T-cell (primary cell): ENCODE data around the gene RCN2. TPM values are rescaled to one million over a fixed set of nuclear protein-coding genes. Genes with fewer than 3 reads are reported as not detected.

Experiments
- ATAC-seq, 4 experiments: fragments of 200-7000 bp in 3 of 4; fragments of 150-1000 bp in 1 of 4; cut with Tn5 transposase; replicated peaks in 1 of 4; 1 replicate in 3 of 4; 2 replicates in 1 of 4; pipeline ENCODE4 v1.10.0; 2021; ENCODE audit warnings: moderate library complexity in 3 of 4, mild to moderate bottlenecking in 2 of 4, moderate number of reproducible peaks in 1 of 4
- CTCF ChIA-PET, 2 donors: fragments of 300-600 bp; sonication (Branson Sonifier 250); formaldehyde crosslinking; loops; one replicate each; lab custom pipeline; 2022; ENCODE audit warnings: antibody characterized with exemption in 2 of 2; lab: Charles Lee
- POLR2A ChIA-PET, 2 donors: fragments of 300-600 bp; sonication (Branson Sonifier 250); formaldehyde crosslinking; loops; one replicate each; lab custom pipeline; 2022; ENCODE audit warnings: antibody characterized with exemption in 2 of 2; lab: Charles Lee
- DNase-seq, 35 experiments: peaks; one replicate each; pipeline versions ENCODE4 v3.0.0 to v3.0.0-alpha.2; 2013 to 2023
- H3K27ac ChIP-seq: one replicate; pipeline ENCODE4 v1.5.1; 2013; ENCODE audit warnings: low read length
- H3K27me3 ChIP-seq, 2 experiments: replicated peaks in 1 of 2; 1 replicate in 1 of 2; 2 replicates in 1 of 2; pipeline versions ENCODE4 v1.6.1 to v1.7.0; 2013; ENCODE audit warnings: low read length in 1 of 2, mixed read lengths in 1 of 2; ENCODE audit not compliant: control insufficient read depth in 2 of 2, insufficient read depth in 2 of 2; ENCODE audit errors: extremely low read depth in 1 of 2
- H3K36me3 ChIP-seq, 2 donors: 1 replicate in 1 of 2; 2 replicates in 1 of 2; pipeline versions ENCODE4 v1.6.1 to v1.7.0; 2013; ENCODE audit warnings: low read length in 1 of 2; ENCODE audit not compliant: control insufficient read depth in 2 of 2, insufficient read depth in 1 of 2; ENCODE audit errors: extremely low read depth in 1 of 2
- H3K4me1 ChIP-seq, 2 experiments: 1 replicate in 1 of 2; 2 replicates in 1 of 2; pipeline versions ENCODE4 v1.6.1 to v1.7.0; 2013; ENCODE audit warnings: low read length in 2 of 2, mixed read lengths in 1 of 2; ENCODE audit not compliant: insufficient read depth in 2 of 2, control insufficient read depth in 1 of 2; ENCODE audit errors: extremely low read depth in 1 of 2
- H3K4me3 ChIP-seq, 2 donors: 1 replicate in 1 of 2; 2 replicates in 1 of 2; pipeline versions ENCODE4 v1.5.1 to v1.7.0; 2013; ENCODE audit warnings: mild to moderate bottlenecking in 2 of 2, low read length in 1 of 2, moderate library complexity in 1 of 2; ENCODE audit not compliant: control insufficient read depth in 1 of 2; ENCODE audit errors: extremely low read depth in 1 of 2
- H3K9me3 ChIP-seq: 2 replicates; pipeline ENCODE4 v1.7.0; 2013
- H3K27ac Mint-ChIP-seq, 2 donors: one replicate each; pipeline ENCODE4 v1.8.0; 2020 to 2021; ENCODE audit warnings: mild to moderate bottlenecking in 2 of 2, mixed read lengths in 2 of 2
- H3K27me3 Mint-ChIP-seq, 2 donors: one replicate each; pipeline ENCODE4 v1.8.0; 2021 to 2022; ENCODE audit warnings: mixed read lengths in 2 of 2
- H3K36me3 Mint-ChIP-seq: one replicate; pipeline ENCODE4 v1.8.0; 2021; ENCODE audit warnings: mixed read lengths
- H3K4me1 Mint-ChIP-seq, 3 donors: one replicate each; pipeline ENCODE4 v1.8.0; 2020 to 2022; ENCODE audit warnings: mixed read lengths in 3 of 3, mild to moderate bottlenecking in 1 of 3
- H3K4me3 Mint-ChIP-seq, 3 donors: one replicate each; pipeline ENCODE4 v1.8.0; 2020 to 2022; ENCODE audit warnings: mild to moderate bottlenecking in 3 of 3, mixed read lengths in 3 of 3, moderate library complexity in 3 of 3
- H3K9me3 Mint-ChIP-seq, 3 donors: one replicate each; pipeline ENCODE4 v1.8.0; 2020 to 2022; ENCODE audit warnings: mixed read lengths in 3 of 3
- WGBS: methylation state at CpG from one replicate; pipeline ENCODE4 v1.1.5; 2013; ENCODE audit warnings: missing lambda C conversion rate; ENCODE audit not compliant: insufficient coverage; 5-methylcytosine and 5-hydroxymethylcytosine counted together
- total RNA-seq, 35 experiments: library from RNA in 6 of 35; stranded (reverse) in 6 of 35; fragments of 120-200 nt in 1 of 35; gene quantifications; one replicate each; pipeline versions ENCODE4 v1.2.1 to v1.2.4 and lab custom pipeline; 2013 to 2026

RCN2 gene
- total RNA-seq, 5 donors from 2014 or later (not counting 1 experiment from before 2014, with no cell fraction given), result 20.5 to 26.7 (median 23.7) TPM

DNA sequence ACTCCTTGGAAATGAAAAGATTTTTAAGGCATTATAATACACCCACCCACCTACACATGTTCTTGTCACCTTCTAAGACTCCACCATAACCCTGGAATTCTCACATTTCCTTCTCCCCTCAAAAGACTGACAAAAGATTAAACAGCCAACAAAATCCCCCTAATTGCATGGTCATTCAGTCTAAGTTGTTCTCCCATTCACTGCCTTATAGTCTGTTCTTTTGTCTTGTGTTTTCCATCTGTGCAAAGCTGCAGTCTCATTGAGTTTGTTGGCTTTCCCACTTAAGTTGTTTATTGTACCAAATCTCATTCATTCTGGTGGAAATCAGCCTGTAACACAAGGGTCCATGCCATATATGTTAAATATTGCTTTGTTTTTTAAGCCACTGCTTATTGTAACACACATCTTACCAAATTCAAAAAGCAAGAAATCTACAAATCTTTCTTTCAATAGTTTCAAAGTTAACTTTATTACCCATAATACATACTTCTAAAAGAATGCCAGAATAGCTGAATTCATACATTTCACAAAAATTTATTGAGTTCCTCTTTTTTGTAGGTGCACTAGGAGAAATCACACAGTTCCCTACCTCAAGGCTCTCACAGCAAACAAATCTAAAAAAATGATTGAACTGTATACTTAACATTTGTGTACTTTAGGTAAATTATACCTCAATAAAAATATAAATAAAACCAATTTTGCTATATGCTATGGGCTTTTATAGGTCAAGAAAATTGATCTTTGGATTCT, 2.4 kb upstream of the RCN2 start:
- ChIA-PET CTCF (no interaction called here), POLR2A (no interaction called here)
- H3K36me3 ChIP-seq, result peaks cover 0 to 4% of the 10 kb centered on the region in 2 donors
- no peak overlapping the region for H3K4me3 ChIP-seq
- no peak for ATAC-seq
- no peak overlapping the region for H3K27ac Mint-ChIP-seq
- no peaks in the 10 kb centered on the region for H3K9me3 ChIP-seq
- peaks cover 11 to 14% of the 10 kb centered on the region in 2 experiments for H3K4me1 ChIP-seq
- H3K27ac ChIP-seq, result no peak overlapping the region
- H3K4me1 Mint-ChIP-seq, result peaks cover 27 to 31% (median 28%) of the 10 kb centered on the region in 3 donors
- no peaks in the 10 kb centered on the region for H3K9me3 Mint-ChIP-seq
- no peak overlapping the region for H3K4me3 Mint-ChIP-seq
- H3K27me3 ChIP-seq, result no peaks in the 10 kb centered on the region
- peaks cover 3 to 9% of the 10 kb centered on the region in 2 donors for H3K27me3 Mint-ChIP-seq
- DNase-seq, result no peak
- H3K36me3 Mint-ChIP-seq, result peaks cover 6% of the 10 kb centered on the region

DNA sequence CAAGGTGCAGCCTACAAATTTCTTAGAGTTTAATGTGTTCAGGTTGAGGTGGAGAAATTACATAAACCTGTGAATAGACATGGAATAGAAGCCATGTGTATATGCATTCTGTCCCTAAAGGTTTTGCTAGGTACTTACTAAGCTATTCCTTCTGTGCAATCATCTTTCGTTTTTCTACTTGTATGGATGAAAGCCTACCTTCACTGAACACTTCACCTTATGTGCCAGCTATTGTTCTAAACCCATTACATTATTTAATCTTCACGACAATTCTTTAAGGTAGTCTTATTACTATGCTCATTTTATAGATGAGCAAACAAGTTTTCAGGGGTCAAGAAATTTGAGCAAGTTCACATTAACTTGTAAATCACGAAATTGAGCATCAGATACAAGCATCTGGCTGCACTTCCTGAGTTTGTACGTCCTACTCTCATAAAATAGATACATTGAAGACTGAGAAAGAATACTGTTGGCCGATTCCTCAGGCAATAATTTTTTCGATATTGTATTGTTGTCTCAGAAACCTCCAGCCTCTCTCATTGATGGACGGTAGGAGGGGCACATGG, 635 bp upstream of the RCN2 start:
- Histone ChIP-seq H3K4me1 (peaks cover 11 to 14% of the 10 kb centered on the region in 2 experiments), H3K27me3 (no peaks in the 10 kb centered on the region), H3K36me3 (peaks cover 0 to 10% of the 10 kb centered on the region in 2 donors), H3K9me3 (no peaks in the 10 kb centered on the region), H3K4me3 (peak overlapping the region; percentile 64 to 72), H3K27ac (peak overlapping the region; percentile 65)
- Mint-ChIP-seq H3K4me3 (peak overlapping the region; percentile 85 to 89 (median 87)), H3K36me3 (peaks cover 16% of the 10 kb centered on the region), H3K27ac (peak overlapping the region; percentile 84 to 94), H3K4me1 (peaks cover 37 to 39% (median 38%) of the 10 kb centered on the region in 3 donors), H3K9me3 (no peaks in the 10 kb centered on the region), H3K27me3 (peaks cover 0 to 5% of the 10 kb centered on the region in 2 donors)
- DNase-seq (no peak), ATAC-seq (peak in 2 of 4 experiments; percentile 2)
- POLR2A ChIA-PET, result interaction anchor here (0.7 to 1.7 kb wide), 3 partner anchors 22 to 64 kb away, joined by 3 to 5 read pairs (median 4); no protein-coding TSS in a partner anchor
- WGBS, result no CpG with 5 or more reads among the region's 7 CpGs
- CTCF ChIA-PET, result interaction anchor here in 1 of 2 donors (0.8 kb wide), 1 partner anchor 29 kb away, joined by 3 read pairs; no protein-coding TSS in a partner anchor

DNA sequence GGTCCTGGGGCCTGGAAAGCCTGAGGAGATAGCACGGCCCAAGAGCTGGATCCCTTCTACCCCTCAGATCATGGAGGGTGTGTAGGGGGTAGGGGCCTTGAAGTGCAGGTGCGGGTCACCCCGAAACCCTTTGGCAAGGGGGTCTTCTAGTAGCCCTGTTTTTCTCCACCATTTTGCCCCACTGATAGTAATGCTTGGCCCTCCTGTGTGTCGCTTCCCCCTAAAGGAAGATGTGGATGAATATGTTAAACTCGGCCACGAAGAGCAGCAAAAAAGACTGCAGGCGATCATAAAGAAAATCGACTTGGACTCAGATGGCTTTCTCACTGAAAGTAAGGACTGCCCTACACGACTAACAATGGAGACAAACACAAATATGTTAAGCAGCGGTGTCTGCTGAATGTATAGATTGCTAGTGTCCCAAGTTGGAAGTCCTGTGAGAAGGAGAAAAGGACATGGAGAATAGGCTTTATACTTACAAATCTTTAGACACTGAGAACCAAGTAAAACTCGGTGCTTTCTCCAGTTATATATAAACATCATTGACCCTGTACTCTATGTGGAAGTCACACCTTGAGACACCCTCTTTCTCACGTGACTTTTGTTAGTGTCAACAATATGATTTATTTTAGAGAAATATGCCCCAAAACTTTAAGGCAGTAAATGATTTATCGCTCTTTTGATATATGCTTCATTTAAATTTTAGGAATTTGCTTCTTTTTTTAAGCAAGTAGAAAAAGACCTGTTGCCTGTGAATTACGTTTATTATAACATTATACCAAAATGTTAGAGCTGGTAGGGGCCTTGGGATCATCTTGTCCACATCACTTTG, 802 bp downstream of the RCN2 start:
- Histone ChIP-seq H3K27ac (no peak overlapping the region), H3K27me3 (no peaks in the 10 kb centered on the region), H3K9me3 (no peaks in the 10 kb centered on the region), H3K4me3 (peak overlapping the region; percentile 64 to 72), H3K36me3 (peaks cover 0 to 14% of the 10 kb centered on the region in 2 donors), H3K4me1 (peaks cover 11 to 14% of the 10 kb centered on the region in 2 experiments)
- no CpG with 5 or more reads among the region's 14 CpGs for WGBS
- Mint-ChIP-seq H3K36me3 (peaks cover 24% of the 10 kb centered on the region), H3K27me3 (no peaks in the 10 kb centered on the region), H3K4me1 (peaks cover 37 to 41% (median 39%) of the 10 kb centered on the region in 3 donors), H3K9me3 (no peaks in the 10 kb centered on the region), H3K27ac (peak overlapping the region; percentile 79), H3K4me3 (peak overlapping the region; percentile 81 to 89 (median 87))
- ATAC-seq (no peak), DNase-seq (peak in 5 of 35 experiments; percentile 1 to 31 (median 8))
- ChIA-PET POLR2A (interaction anchor here in 1 of 2 donors (0.5 to 1.0 kb wide), 2 partner anchors 17 to 1613 kb away, joined by 3 read pairs; no protein-coding TSS in a partner anchor), CTCF (no interaction called here)

DNA sequence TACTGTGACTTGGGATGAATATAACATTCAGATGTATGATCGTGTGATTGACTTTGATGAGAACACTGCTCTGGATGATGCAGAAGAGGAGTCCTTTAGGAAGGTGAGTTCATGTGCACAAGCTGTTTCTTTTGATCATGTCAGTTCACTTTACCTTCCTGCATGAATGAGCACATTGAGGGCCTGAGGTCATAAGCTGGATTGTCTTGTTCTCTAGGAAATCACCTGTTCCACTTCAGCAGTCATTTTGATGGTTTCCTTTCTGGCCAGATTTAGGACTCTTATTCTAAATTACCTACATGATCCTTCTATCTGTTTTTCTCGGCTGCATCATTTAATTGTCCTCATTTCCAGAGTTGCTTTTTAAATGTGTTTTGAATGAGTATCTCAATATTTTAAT, 4.1 kb downstream of the RCN2 start:
- Mint-ChIP-seq H3K4me3 (no peak overlapping the region), H3K9me3 (no peaks in the 10 kb centered on the region), H3K27ac (no peak overlapping the region), H3K36me3 (peaks cover 24% of the 10 kb centered on the region), H3K27me3 (no peaks in the 10 kb centered on the region), H3K4me1 (peaks cover 36 to 44% (median 39%) of the 10 kb centered on the region in 3 donors)
- WGBS, result 100% methylated on average over 1 of the region's 2 CpGs
- ChIA-PET POLR2A (interaction anchor here in 1 of 2 donors (0.6 kb wide), 1 partner anchor 172 kb away, joined by 3 read pairs; no protein-coding TSS in a partner anchor), CTCF (no interaction called here)
- peaks cover 9 to 14% of the 10 kb centered on the region in 2 experiments for H3K4me1 ChIP-seq
- H3K27ac ChIP-seq, result no peak overlapping the region
- DNase-seq (no peak), ATAC-seq (no peak)
- no peaks in the 10 kb centered on the region for H3K9me3 ChIP-seq
- no peaks in the 10 kb centered on the region for H3K27me3 ChIP-seq
- no peak overlapping the region for H3K4me3 ChIP-seq
- H3K36me3 ChIP-seq, result peaks cover 0 to 20% of the 10 kb centered on the region in 2 donors

DNA sequence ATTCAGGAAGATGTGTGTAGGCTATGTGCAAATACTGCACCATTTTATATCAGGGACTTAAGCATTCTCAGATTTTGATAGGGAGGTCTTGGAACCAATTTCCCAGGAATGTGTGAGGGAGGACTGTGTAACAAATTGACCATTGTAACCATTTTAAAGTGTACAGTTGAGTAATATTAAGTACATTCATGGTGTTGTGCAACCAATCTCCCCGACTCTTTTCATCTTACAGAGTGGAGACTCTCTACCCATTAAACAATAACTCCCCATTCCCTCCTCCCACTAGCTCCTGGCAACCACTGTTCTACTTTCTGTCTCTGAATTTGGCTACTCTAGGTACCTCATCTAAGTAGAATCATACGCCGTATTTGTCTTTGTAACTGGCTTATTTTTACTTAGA, 5.1 kb downstream of the RCN2 start:
- no CpG with 5 or more reads among the region's 3 CpGs for WGBS
- Histone ChIP-seq H3K27ac (no peak overlapping the region), H3K36me3 (peaks cover 0 to 20% of the 10 kb centered on the region in 2 donors), H3K4me1 (peaks cover 5 to 11% of the 10 kb centered on the region in 2 experiments), H3K27me3 (no peaks in the 10 kb centered on the region), H3K4me3 (no peak overlapping the region), H3K9me3 (no peaks in the 10 kb centered on the region)
- Mint-ChIP-seq H3K36me3 (peaks cover 24% of the 10 kb centered on the region), H3K4me3 (no peak overlapping the region), H3K9me3 (no peaks in the 10 kb centered on the region), H3K27ac (no peak overlapping the region), H3K4me1 (peaks cover 30 to 38% (median 33%) of the 10 kb centered on the region in 3 donors), H3K27me3 (no peaks in the 10 kb centered on the region)
- POLR2A ChIA-PET, result no interaction called here
- no peak for ATAC-seq
- CTCF ChIA-PET, result no interaction called here
- no peak for DNase-seq

DNA sequence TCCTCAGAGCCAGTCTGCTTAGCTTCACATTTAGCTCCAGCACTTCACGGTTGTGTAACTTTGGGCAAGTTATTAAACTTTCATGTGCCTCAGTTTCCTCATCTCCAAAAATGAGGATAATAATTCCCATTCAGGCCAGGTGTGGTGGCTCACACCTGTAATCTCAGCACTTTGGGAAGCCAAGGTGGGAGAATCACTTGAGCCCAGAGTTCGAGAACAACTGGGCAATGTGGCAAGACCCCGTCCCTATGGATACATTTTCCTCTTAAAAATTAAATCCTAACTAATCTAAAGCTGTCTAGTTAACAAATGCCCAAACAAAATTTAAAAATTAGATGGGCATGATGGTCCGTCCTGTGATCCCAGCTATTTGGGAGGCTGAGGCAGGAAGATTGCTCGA, 7.2 kb downstream of the RCN2 start:
- no peak for ATAC-seq
- Mint-ChIP-seq H3K4me1 (peaks cover 13 to 20% (median 15%) of the 10 kb centered on the region in 3 donors), H3K27me3 (no peaks in the 10 kb centered on the region), H3K4me3 (no peak overlapping the region), H3K36me3 (peaks cover 22% of the 10 kb centered on the region), H3K9me3 (no peaks in the 10 kb centered on the region), H3K27ac (no peak overlapping the region)
- ChIA-PET POLR2A (no interaction called here), CTCF (no interaction called here)
- Histone ChIP-seq H3K27ac (no peak overlapping the region), H3K9me3 (no peaks in the 10 kb centered on the region), H3K4me1 (no peaks in the 10 kb centered on the region), H3K4me3 (no peak overlapping the region), H3K36me3 (peaks cover 0 to 16% of the 10 kb centered on the region in 2 donors), H3K27me3 (no peaks in the 10 kb centered on the region)
- no peak for DNase-seq
- WGBS, result no CpG with 5 or more reads among the region's 5 CpGs
